Measurements from ENCODE around the gene GPR135.

GPR135 gene

DNA sequence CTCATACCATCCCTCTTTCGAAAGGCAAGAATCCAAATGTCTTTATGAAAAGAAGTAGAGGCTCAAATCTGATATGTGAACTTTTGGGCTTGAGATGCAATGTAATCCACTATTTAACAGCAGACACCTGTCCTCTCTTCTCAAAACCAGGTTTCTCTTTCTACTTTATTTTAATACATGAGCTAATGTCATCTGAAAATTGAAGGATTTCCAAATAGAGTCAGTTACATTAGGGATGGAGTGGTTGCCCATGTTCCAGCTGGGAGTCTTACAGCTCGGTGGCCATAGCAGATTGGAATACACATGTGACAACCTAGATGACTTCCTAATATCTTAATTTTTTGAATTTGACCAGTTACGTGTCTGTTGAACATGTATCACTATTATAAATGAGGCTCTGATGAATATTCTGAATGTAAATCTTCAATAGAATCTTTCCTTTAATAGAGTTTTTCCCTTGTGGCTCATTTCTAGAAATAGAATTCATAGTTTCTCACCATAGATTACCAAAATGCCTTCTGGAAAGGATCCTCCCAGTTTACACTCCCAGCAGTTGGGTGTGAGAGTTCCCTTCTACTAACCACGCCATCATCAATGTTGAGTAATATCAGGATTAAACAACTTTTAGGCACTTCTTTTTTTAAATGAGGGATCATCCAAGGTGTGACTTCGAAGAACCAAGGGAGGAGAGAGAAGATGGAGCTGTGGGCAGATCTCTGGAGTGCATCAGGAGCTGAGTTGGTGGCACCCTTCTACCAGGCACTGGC, 49.2 kb downstream of the GPR135 start:
- no peak overlapping the region for H3K4me3 ChIP-seq (replicated peaks in 1 of 2; ENCODE audit: low read depth in 2 of 2, low read length in 2 of 2)
- DNase-seq (ENCODE audit: low read depth in 2 of 2): no peak
- TF ChIP-seq, protein P1, sequence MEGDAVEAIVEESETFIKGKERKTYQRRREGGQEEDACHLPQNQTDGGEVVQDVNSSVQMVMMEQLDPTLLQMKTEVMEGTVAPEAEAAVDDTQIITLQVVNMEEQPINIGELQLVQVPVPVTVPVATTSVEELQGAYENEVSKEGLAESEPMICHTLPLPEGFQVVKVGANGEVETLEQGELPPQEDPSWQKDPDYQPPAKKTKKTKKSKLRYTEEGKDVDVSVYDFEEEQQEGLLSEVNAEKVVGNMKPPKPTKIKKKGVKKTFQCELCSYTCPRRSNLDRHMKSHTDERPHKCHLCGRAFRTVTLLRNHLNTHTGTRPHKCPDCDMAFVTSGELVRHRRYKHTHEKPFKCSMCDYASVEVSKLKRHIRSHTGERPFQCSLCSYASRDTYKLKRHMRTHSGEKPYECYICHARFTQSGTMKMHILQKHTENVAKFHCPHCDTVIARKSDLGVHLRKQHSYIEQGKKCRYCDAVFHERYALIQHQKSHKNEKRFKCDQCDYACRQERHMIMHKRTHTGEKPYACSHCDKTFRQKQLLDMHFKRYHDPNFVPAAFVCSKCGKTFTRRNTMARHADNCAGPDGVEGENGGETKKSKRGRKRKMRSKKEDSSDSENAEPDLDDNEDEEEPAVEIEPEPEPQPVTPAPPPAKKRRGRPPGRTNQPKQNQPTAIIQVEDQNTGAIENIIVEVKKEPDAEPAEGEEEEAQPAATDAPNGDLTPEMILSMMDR (IDR thresholded peaks at IDR 0.05; ENCODE audit: low read depth, low read length): no peak

Measured in cardiac fibroblast (primary cell).